ENCODE results near the gene ANXA8L1.
"Not testable (repeated sequence)": the region's sequence is repeated elsewhere in the genome, so short reads cannot be mapped to it uniquely, and the experiment has no call there.

The ANXA8L1 gene

GRCh38 chr10:46398212-46398886 lies 22.8 kb downstream of the ANXA8L1 start:
- DNase-seq: peak; percentile 0 to 7 (median 2)

GRCh38 chr10:46409556-46409955 lies 34.0 kb downstream of the ANXA8L1 start:
- not testable (repeated sequence) for DNase-seq

- not testable (repeated sequence) for DNase-seq
Observed at GRCh38 chr10:46411123-46411522, 35.5 kb downstream of the ANXA8L1 start.

GRCh38 chr10:46412665-46413064 lies 37.1 kb downstream of the ANXA8L1 start:
- not testable (repeated sequence) for DNase-seq

- DNase-seq: not testable (repeated sequence)
Observed at GRCh38 chr10:46415291-46415690, 39.7 kb downstream of the ANXA8L1 start.

- DNase-seq: not testable (repeated sequence)
Observed at GRCh38 chr10:46418283-46418682, 42.7 kb downstream of the ANXA8L1 start.

GRCh38 chr10:46419570-46420379 lies 44.2 kb downstream of the ANXA8L1 start:
- DNase-seq: not testable (repeated sequence)

GRCh38 chr10:46423550-46423949 lies 48.0 kb downstream of the ANXA8L1 start:
- DNase-seq: not testable (repeated sequence)

- not testable (repeated sequence) for DNase-seq
Observed at GRCh38 chr10:46440942-46441341, 65.4 kb downstream of the ANXA8L1 start.

Data from suppressor macrophage (primary cell).